Uterus (tissue), 2 donors: ENCODE results near the gene PDPK1.

Experiments
- CTCF ChIP-seq, 4 experiments: fragments of 200-600 bp in 2 of 4; fragments of 450-650 bp in 2 of 4; sonication (generic) in 2 of 4; IDR thresholded peaks; one replicate each; pipeline ENCODE4 v1.5.1; 2016 to 2019; ENCODE audit warnings: antibody characterized with exemption in 4 of 4, mild to moderate bottlenecking in 2 of 4, moderate library complexity in 1 of 4
- POLR2A ChIP-seq, 2 donors: fragments of 450-650 bp; IDR thresholded peaks; one replicate each; pipeline ENCODE4 v1.6.1; 2016; ENCODE audit warnings: antibody characterized with exemption in 2 of 2, mild to moderate bottlenecking in 1 of 2, moderate library complexity in 1 of 2

- no peak for TF ChIP-seq CTCF (IDR thresholded peaks at IDR 0.05)
- no peak for TF ChIP-seq POLR2A (IDR thresholded peaks at IDR 0.05)
These were observed 30.2 kb upstream of the PDPK1 start for GRCh38 chr16:2507665-2508064.
